Brain microvascular endothelial cell (primary cell): ENCODE results near the gene TUBB.

Experiments
- DNase-seq: peaks from one replicate; pipeline ENCODE4 v3.0.0-alpha.2; 2020
- H3K27ac ChIP-seq: fragments of 250-450 bp; sonication (Bioruptor Pico); 2 replicates; pipeline ENCODE4 v1.5.1; 2020; ENCODE audit warnings: mild to moderate bottlenecking, moderate library complexity
- H3K27me3 ChIP-seq: fragments of 250-450 bp; sonication (Bioruptor Pico); replicated peaks from 2 replicates; pipeline ENCODE4 v1.5.1; 2020; ENCODE audit warnings: mild to moderate bottlenecking
- H3K36me3 ChIP-seq: fragments of 250-450 bp; sonication (Bioruptor Pico); replicated peaks from 2 replicates; pipeline ENCODE4 v1.5.1; 2020; ENCODE audit warnings: mild to moderate bottlenecking
- H3K4me3 ChIP-seq: 2 replicates; pipeline ENCODE4 v1.5.1; 2011; ENCODE audit warnings: low read depth, mild to moderate bottlenecking, control low read depth, low read length, moderate library complexity
- CTCF ChIP-seq: IDR thresholded peaks from 2 replicates; pipeline ENCODE4 v1.5.1; 2011; ENCODE audit warnings: low read depth, mild to moderate bottlenecking, moderate library complexity, low read length, control low read depth, inconsistent platforms; ENCODE audit errors: missing control alignments
- in situ Hi-C: cut with HindIII; loops from 2 replicates; pipeline ENCODE4 v1.10.0; 2017; ENCODE audit warnings: low sequenced_read_pairs, low pct_ligation_motif_present

The TUBB gene

GRCh38 chr6:30742316-30743098 is 22.4 kb downstream of the TUBB start, which contains the start of gene FLOT1:
Gene FLOT1, minus strand, starts transcription at chr6:30742687. Its CDS starts 498 bp downstream, at chr6:30742189.
- no peak for TF ChIP-seq CTCF
- in situ Hi-C loops = no loop called here
- peak; percentile 90 for DNase-seq

GRCh38 chr6:30743099-30744053 is 23.2 kb downstream of the TUBB start:
- in situ Hi-C loops = no loop called here
- peak overlapping the region; percentile 95 for H3K27ac ChIP-seq
- no peaks in the 10 kb centered on the region for H3K27me3 ChIP-seq
- peaks cover 31% of the 10 kb centered on the region for H3K36me3 ChIP-seq
- no peak for TF ChIP-seq CTCF
- peak overlapping the region; percentile 99 for H3K4me3 ChIP-seq
- no peak for DNase-seq

More at GRCh38 chr6:30742316-30743098, 22.4 kb downstream of the TUBB start, which contains the start of gene FLOT1:
- Histone ChIP-seq H3K27me3 (no peaks in the 10 kb centered on the region), H3K27ac (peak within 1 kb of the TSS; percentile 95), H3K36me3 (peaks cover 40% of the 10 kb centered on the region), H3K4me3 (peak within 1 kb of the TSS; percentile 99)

- Histone ChIP-seq H3K27me3 (no peaks in the 10 kb centered on the region), H3K4me3 (peak within 1 kb of the TSS; percentile 99), H3K27ac (peak within 1 kb of the TSS; percentile 95), H3K36me3 (peaks cover 27% of the 10 kb centered on the region)
- in situ Hi-C loops = no loop called here
- DNase-seq = peak; percentile 90
- peak; percentile 63 for TF ChIP-seq CTCF
Observed at GRCh38 chr6:30744054-30744805, 24.1 kb downstream of the TUBB start, which contains the start of gene IER3. Gene IER3, minus strand, starts transcription at chr6:30744547. Its CDS starts 29 bp downstream, at chr6:30744518.

GRCh38 chr6:30747300-30747687 is 27.1 kb downstream of the TUBB start:
- TF ChIP-seq CTCF = no peak
- H3K27ac ChIP-seq = no peak overlapping the region

More at GRCh38 chr6:30747300-30747687, 27.1 kb downstream of the TUBB start:
- in situ Hi-C loops = no loop called here
- Histone ChIP-seq H3K27me3 (no peaks in the 10 kb centered on the region), H3K4me3 (no peak overlapping the region), H3K36me3 (peaks cover 15% of the 10 kb centered on the region)
- no peak for DNase-seq
